ENCODE measurements around the gene ZBTB7C. TPM values are rescaled to one million over a fixed set of nuclear protein-coding genes. Genes with fewer than 3 reads are reported as not detected.

Gene ZBTB7C
- polyA plus RNA-seq, 1 donor (not counting 4 experiments of a cell fraction or from before 2014, with no cell fraction given), result 0.58 TPM

GRCh38 chr18:48348739-48349138, 60.4 kb downstream of the ZBTB7C start:
- Histone ChIP-seq H3K9me3 (ENCODE audit: control insufficient read depth, low read depth, low read length) (no peaks in the 10 kb centered on the region), H3K4me3 (ENCODE audit: control insufficient read depth in 2 of 3, extremely low read depth in 1 of 3, insufficient read depth in 2 of 3, low read depth in 1 of 3, low read length in 3 of 3) (no peak overlapping the region), H3K27me3 (ENCODE audit: control insufficient read depth, extremely low read depth, insufficient read depth, low read length) (peaks cover 3% of the 10 kb centered on the region), H3K4me2 (ENCODE audit: control insufficient read depth, extremely low read depth, insufficient read depth, low read depth, low read length) (no peak overlapping the region), H3K4me1 (ENCODE audit: control insufficient read depth, extremely low read depth, insufficient read depth, low read length) (peaks cover 4% of the 10 kb centered on the region), H4K20me1 (ENCODE audit: control insufficient read depth, extremely low read depth, insufficient read depth, low read length) (no peaks in the 10 kb centered on the region), H2AFZ (ENCODE audit: control insufficient read depth, low read length) (no peak overlapping the region), H3K27ac (ENCODE audit: control insufficient read depth, insufficient read depth, low read length) (no peak overlapping the region), H3K79me2 (ENCODE audit: control insufficient read depth, insufficient read depth, low read length) (no peaks in the 10 kb centered on the region), H3K9ac (ENCODE audit: control insufficient read depth, extremely low read depth, insufficient read depth, low read length) (no peak overlapping the region), H3K9me1 (ENCODE audit: control insufficient read depth, extremely low read depth, insufficient read depth, low read length) (no peaks in the 10 kb centered on the region), H3K36me3 (ENCODE audit: control insufficient read depth in 2 of 2, extremely low read depth in 1 of 2, insufficient read depth in 2 of 2, low read length in 2 of 2) (no peaks in the 10 kb centered on the region)
- dilution Hi-C loops (cut with MboI; ENCODE audit: extremely low pct_ligation_motif_present, low sequenced_read_pairs), result no loop called here
- DNase-seq (ENCODE audit: low read depth, low spot score) (no peak), FAIRE-seq (no peak)
- TF ChIP-seq EZH2 (IDR thresholded peaks at IDR 0.05; ENCODE audit: low read length), result no peak
- no peak for TF ChIP-seq CTCF (optimal IDR thresholded peaks at IDR 0.05 in 1 of 3, IDR thresholded peaks at IDR 0.05 in 1 of 3, conservative IDR thresholded peaks at IDR 0.05 in 1 of 3; ENCODE audit: extremely low read depth in 1 of 3, insufficient read depth in 2 of 3, low read length in 3 of 3)

DNA sequence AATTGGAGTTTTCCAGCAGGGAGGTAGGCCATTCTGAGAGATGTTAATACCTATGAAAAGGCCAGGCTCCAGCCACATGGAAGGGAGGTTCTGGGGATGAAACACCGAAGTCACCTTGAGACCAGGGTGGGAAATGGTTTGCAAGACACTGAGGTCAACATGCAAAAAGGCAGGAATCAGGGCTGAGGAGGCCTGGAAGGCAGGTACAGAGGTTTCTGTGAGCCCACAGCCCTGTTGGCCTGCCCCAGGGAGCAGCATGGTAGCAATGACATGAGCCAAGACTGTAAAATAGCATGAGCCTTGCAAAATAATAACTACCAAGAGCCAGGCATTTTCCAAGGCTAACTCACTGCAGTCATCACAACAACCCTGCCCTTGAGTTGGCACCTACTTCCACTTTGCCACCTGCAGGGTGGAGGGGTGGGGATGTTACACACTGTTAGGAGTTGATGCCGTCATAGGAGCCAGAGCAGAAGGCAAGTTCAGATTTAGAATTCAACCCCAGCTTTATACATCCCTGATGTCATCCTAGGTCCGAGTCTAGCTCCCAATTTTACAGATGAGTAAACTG, 61.3 kb downstream of the ZBTB7C start:
- Histone ChIP-seq H3K36me3 (ENCODE audit: control insufficient read depth in 2 of 2, extremely low read depth in 1 of 2, insufficient read depth in 2 of 2, low read length in 2 of 2) (no peaks in the 10 kb centered on the region), H3K9ac (ENCODE audit: control insufficient read depth, extremely low read depth, insufficient read depth, low read length) (no peak overlapping the region), H3K4me3 (ENCODE audit: control insufficient read depth in 2 of 3, extremely low read depth in 1 of 3, insufficient read depth in 2 of 3, low read depth in 1 of 3, low read length in 3 of 3) (no peak overlapping the region), H4K20me1 (ENCODE audit: control insufficient read depth, extremely low read depth, insufficient read depth, low read length) (no peaks in the 10 kb centered on the region), H3K27ac (ENCODE audit: control insufficient read depth, insufficient read depth, low read length) (no peak overlapping the region), H3K9me1 (ENCODE audit: control insufficient read depth, extremely low read depth, insufficient read depth, low read length) (no peaks in the 10 kb centered on the region), H3K4me1 (ENCODE audit: control insufficient read depth, extremely low read depth, insufficient read depth, low read length) (peaks cover 4% of the 10 kb centered on the region), H3K79me2 (ENCODE audit: control insufficient read depth, insufficient read depth, low read length) (no peaks in the 10 kb centered on the region), H3K4me2 (ENCODE audit: control insufficient read depth, extremely low read depth, insufficient read depth, low read depth, low read length) (no peak overlapping the region), H3K9me3 (ENCODE audit: control insufficient read depth, low read depth, low read length) (no peaks in the 10 kb centered on the region), H3K27me3 (ENCODE audit: control insufficient read depth, extremely low read depth, insufficient read depth, low read length) (no peaks in the 10 kb centered on the region), H2AFZ (ENCODE audit: control insufficient read depth, low read length) (no peak overlapping the region)
- dilution Hi-C loops (cut with MboI; ENCODE audit: extremely low pct_ligation_motif_present, low sequenced_read_pairs), result no loop called here
- TF ChIP-seq EZH2 (IDR thresholded peaks at IDR 0.05; ENCODE audit: low read length), result no peak
- no peak for TF ChIP-seq CTCF (optimal IDR thresholded peaks at IDR 0.05 in 1 of 3, IDR thresholded peaks at IDR 0.05 in 1 of 3, conservative IDR thresholded peaks at IDR 0.05 in 1 of 3; ENCODE audit: extremely low read depth in 1 of 3, insufficient read depth in 2 of 3, low read length in 3 of 3)
- DNase-seq (ENCODE audit: low read depth, low spot score), result no peak
- no peak for FAIRE-seq
